ENCODE results near the gene BPIFB4. TPM values are rescaled to one million over a fixed set of nuclear protein-coding genes. Genes with fewer than 3 reads are reported as not detected.

Gene BPIFB4
- total and polyA plus RNA-seq, 10 donors = not detected

GRCh38 chr20:33059741-33060390, 19.6 kb upstream of the BPIFB4 start:
- Histone ChIP-seq H3K36me3 (no peaks in the 10 kb centered on the region), H3K27me3 (replicated peaks in 1 of 7) (no peaks in the 10 kb centered on the region), H3K27ac (no peak overlapping the region), H3K4me1 (peaks cover 0 to 8% (median 0%) of the 10 kb centered on the region in 6 donors), H3K4me3 (no peak overlapping the region), H3K9me3 (no peaks in the 10 kb centered on the region)
- peak; percentile 62 for DNase-seq
- WGBS, 5 donors = 89 to 93% (median 91%) methylated on average over 19 to 22 of the region's 22 CpGs
- TF ChIP-seq CTCF (IDR thresholded peaks at IDR 0.05 in 8 of 11, conservative IDR thresholded peaks at IDR 0.05 in 3 of 11) = no peak
- no peak for TF ChIP-seq POLR2AphosphoS5 (IDR thresholded peaks at IDR 0.05)
- TF ChIP-seq POLR2A (IDR thresholded peaks at IDR 0.05) = no peak
- intact Hi-C loops (cut with DNase I; ENCODE audit: low total_unique reads) = no loop called here

- intact Hi-C loops (cut with DNase I; ENCODE audit: low total_unique reads) = no loop called here
- DNase-seq = peak; percentile 47
- no peak overlapping the region for H3K4me3 ChIP-seq
- WGBS, 5 donors = 64 to 82% (median 77%) methylated on average over 10 to 14 of the region's 14 CpGs
- peaks cover 0 to 8% (median 0%) of the 10 kb centered on the region in 6 donors for H3K4me1 ChIP-seq
- H3K27ac ChIP-seq = no peak overlapping the region
- no peaks in the 10 kb centered on the region for H3K27me3 ChIP-seq (replicated peaks in 1 of 7)
- TF ChIP-seq CTCF (IDR thresholded peaks at IDR 0.05 in 8 of 11, conservative IDR thresholded peaks at IDR 0.05 in 3 of 11) (no peak), POLR2A (IDR thresholded peaks at IDR 0.05) (no peak), POLR2AphosphoS5 (IDR thresholded peaks at IDR 0.05) (no peak)
- H3K36me3 ChIP-seq = no peaks in the 10 kb centered on the region
- no peaks in the 10 kb centered on the region for H3K9me3 ChIP-seq
These were observed 17.8 kb upstream of the BPIFB4 start for GRCh38 chr20:33061658-33062028.

- Histone ChIP-seq H3K4me3 (no peak overlapping the region), H3K4me1 (peaks cover 0 to 8% (median 0%) of the 10 kb centered on the region in 6 donors), H3K36me3 (no peaks in the 10 kb centered on the region), H3K27me3 (replicated peaks in 1 of 7) (no peaks in the 10 kb centered on the region), H3K9me3 (no peaks in the 10 kb centered on the region), H3K27ac (peak overlapping the region in 1 of 8 donors; percentile 45)
- peak; percentile 29 for DNase-seq
- WGBS, 5 donors = 61 to 70% (median 66%) methylated on average over 8 to 9 of the region's 9 CpGs
- intact Hi-C loops (cut with DNase I; ENCODE audit: low total_unique reads) = no loop called here
- no peak for TF ChIP-seq POLR2A (IDR thresholded peaks at IDR 0.05)
- peak in 1 of 3 donors; percentile 12 for TF ChIP-seq POLR2AphosphoS5 (IDR thresholded peaks at IDR 0.05)
- TF ChIP-seq CTCF (IDR thresholded peaks at IDR 0.05 in 8 of 11, conservative IDR thresholded peaks at IDR 0.05 in 3 of 11) = no peak
These were observed 17.2 kb upstream of the BPIFB4 start for GRCh38 chr20:33062105-33062824.

- WGBS, 5 donors = 59 to 83% (median 70%) methylated on average over 1 of the region's 1 CpG
- H3K9me3 ChIP-seq = no peaks in the 10 kb centered on the region
- intact Hi-C loops (cut with DNase I; ENCODE audit: low total_unique reads) = no loop called here
- TF ChIP-seq POLR2AphosphoS5 (IDR thresholded peaks at IDR 0.05) (no peak), POLR2A (IDR thresholded peaks at IDR 0.05) (no peak), CTCF (IDR thresholded peaks at IDR 0.05 in 8 of 11, conservative IDR thresholded peaks at IDR 0.05 in 3 of 11) (no peak)
- H3K27me3 ChIP-seq (replicated peaks in 1 of 7) = no peaks in the 10 kb centered on the region
- peaks cover 0 to 8% (median 0%) of the 10 kb centered on the region in 6 donors for H3K4me1 ChIP-seq
- H3K4me3 ChIP-seq = no peak overlapping the region
- DNase-seq = peak; percentile 18
- peak overlapping the region in 1 of 8 donors; percentile 45 for H3K27ac ChIP-seq
- H3K36me3 ChIP-seq = no peaks in the 10 kb centered on the region
These were observed 16.7 kb upstream of the BPIFB4 start for GRCh38 chr20:33062825-33063149.
